IPS-11a (cell line): ENCODE data around the gene ZNF462.
"Not testable (repeated sequence)": the region's sequence is repeated elsewhere in the genome, so short reads cannot be mapped to it uniquely, and the experiment has no call there.

Source experiments
- H3K4me3 ChIP-seq: one replicate; pipeline ENCODE4 v1.5.1; 2013; ENCODE audit warnings: low read depth, low read length, control low read depth

Gene ZNF462

GRCh38 chr9:106958955-106959657, 96.1 kb downstream of the ZNF462 start:
- no peak overlapping the region for H3K4me3 ChIP-seq

- H3K4me3 ChIP-seq = no peak overlapping the region
Observed at GRCh38 chr9:106960258-106960657, 97.3 kb downstream of the ZNF462 start.

DNA sequence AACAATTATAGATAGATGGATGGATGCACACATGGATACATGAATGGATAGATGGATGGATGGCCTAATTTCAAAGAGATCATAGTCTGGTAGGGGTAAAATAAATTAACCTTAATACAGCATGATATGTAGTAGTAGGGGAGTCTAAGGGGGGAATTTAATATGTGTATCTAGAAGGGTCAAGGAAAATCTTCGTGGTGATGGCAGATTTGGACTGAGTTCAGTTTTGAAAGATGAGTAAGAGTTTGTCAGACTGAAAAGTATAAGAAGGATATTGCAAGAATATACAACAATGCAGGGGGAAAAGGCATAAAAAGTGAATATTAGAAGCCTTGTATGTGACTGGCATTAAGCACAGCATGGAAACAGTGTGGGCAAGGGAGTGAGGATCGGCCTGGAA, 98.7 kb downstream of the ZNF462 start:
- H3K4me3 ChIP-seq = no peak overlapping the region

DNA sequence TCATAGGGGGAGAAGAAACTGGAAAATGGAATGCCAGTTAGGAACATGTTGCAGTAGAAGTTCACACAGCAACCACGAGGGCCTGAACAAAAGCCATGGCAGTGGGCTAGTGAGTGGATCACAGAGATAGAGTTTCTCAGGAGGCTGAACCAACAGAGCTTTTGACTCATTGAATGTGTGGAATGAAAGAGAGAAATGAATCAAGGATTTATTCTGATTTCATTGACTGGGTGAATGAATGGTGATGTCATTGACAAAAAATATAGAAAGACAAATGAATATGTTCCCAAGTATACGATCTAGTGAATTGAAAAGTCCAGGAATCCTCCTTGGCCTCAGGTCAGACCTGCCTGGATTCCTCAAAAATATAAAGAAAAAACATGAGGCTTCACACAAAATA, 99.2 kb downstream of the ZNF462 start:
- no peak overlapping the region for H3K4me3 ChIP-seq

DNA sequence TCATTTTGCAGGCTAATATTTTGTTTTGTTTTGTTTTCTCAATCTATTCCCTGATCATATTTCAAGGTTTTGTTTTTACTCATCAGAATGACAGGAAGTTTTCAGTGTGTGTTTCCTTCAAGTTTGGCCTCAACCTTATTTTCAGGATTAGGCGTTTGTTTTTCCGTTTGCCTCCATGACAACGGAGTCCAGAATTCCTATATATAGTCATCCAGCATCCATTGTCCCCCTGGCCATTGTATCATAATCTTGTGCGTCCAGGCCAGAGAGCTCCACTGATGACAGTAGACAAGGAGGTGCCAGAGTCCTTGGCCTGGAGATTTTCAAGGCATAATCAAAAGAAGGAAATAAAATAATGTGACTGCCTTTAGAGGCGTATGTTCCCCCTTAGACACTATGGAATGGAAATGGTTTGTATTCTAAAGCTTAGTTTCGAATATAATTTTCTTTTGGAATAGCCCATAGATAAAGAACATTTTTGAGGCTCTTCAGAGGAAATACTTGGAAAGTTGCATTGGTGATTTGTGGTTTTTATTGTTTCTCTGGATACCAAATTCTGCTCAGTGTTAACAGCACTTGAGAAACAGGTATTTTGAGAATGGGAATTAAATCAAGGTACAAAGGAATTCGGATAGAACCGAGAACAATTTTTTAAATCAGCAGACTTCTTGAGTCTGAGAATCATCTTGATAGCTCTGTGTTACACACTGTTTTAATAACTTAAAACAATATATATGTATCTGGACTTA, 99.8 kb downstream of the ZNF462 start:
- H3K4me3 ChIP-seq = no peak overlapping the region

DNA sequence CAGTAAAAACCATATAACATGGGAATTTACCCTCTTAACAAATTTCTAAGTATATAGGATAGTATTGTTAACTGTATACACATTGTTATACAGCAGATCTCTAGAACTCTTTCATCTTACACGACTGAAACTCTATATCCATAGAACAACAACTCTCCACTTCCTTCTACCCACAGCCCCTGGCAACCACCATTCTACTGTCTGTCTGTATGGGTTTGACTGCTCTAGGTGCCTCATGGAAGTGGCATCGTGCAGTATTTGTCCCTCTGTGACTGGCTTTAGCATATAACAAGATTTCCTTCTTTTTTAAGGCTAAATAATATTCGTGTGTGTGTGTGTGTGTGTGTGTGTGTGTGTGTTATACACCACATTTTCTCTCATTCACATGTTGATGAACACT, 100.7 kb downstream of the ZNF462 start:
- no peak overlapping the region for H3K4me3 ChIP-seq

GRCh38 chr9:106964329-106964728, 101.4 kb downstream of the ZNF462 start:
- H3K4me3 ChIP-seq = no peak overlapping the region

DNA sequence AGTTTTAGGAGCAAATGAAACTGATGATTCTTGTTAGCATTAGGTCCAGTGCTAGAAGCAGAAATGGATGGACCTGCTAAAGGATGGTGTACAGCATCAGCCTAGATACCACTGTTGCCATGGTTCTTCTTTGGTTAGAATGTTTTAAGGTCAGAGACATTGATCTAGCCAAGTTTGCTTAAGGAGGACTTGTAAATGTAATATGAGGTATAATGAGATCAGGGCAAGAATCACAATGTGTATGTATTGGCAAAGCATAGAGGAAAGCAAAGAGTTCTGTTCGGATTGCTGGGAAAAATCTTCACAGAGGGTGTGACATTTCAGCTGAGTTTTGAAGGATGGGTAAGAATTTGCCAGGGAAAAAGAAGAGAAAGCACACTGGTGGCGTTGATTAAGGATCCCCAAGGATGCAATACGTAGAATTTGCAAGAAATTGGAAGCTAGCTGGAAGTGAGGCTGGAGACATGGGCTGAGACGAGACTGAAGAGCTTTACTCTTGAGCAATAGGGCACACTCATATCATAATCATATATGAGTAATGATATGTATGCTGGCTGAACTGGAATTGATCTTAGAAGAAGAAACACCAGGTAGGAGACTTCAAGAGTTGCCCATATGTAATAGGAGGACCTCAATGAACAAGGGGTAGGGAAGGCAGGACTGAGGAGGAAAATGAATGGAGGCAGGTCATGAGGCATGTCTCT, 102.0 kb downstream of the ZNF462 start:
- H3K4me3 ChIP-seq = no peak overlapping the region

DNA sequence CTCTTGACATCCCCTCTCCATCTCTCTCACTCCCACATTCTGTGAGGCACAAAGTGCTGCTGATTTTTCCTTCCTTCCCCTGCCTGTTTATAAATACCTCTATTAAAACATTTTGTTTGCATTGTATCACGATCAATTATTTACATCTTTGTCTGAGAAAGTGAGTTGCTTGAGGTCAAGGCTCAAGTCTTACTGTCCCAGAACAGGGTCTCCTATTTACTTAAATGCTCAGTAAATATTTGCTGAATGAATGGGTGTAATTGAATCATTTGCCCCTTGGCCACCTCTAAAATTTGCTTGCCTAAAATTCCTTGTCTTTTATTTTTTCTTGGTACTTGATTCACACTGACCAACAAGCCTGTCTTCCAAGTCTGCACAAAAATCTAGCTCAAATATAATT, 103.5 kb downstream of the ZNF462 start:
- H3K4me3 ChIP-seq = no peak overlapping the region

DNA sequence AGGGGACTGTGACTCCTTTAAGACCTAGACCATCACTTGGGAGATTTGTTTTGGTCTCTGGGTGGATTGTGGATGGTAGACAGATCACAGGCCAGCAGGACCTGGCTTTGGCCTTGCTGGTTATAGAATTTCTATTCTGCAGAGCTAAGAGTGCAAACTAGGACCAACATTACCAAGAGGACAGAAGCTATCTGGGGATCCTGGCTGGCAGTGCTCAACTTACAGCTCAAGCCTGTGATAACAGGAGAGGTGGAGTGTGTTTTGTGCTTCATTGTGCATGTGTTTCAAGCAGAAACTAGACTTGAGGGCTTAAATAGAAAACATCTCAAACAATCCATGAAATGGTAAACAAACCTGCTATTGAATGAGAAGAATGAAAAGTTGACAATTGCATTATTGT, 106.7 kb downstream of the ZNF462 start:
- no peak overlapping the region for H3K4me3 ChIP-seq

DNA sequence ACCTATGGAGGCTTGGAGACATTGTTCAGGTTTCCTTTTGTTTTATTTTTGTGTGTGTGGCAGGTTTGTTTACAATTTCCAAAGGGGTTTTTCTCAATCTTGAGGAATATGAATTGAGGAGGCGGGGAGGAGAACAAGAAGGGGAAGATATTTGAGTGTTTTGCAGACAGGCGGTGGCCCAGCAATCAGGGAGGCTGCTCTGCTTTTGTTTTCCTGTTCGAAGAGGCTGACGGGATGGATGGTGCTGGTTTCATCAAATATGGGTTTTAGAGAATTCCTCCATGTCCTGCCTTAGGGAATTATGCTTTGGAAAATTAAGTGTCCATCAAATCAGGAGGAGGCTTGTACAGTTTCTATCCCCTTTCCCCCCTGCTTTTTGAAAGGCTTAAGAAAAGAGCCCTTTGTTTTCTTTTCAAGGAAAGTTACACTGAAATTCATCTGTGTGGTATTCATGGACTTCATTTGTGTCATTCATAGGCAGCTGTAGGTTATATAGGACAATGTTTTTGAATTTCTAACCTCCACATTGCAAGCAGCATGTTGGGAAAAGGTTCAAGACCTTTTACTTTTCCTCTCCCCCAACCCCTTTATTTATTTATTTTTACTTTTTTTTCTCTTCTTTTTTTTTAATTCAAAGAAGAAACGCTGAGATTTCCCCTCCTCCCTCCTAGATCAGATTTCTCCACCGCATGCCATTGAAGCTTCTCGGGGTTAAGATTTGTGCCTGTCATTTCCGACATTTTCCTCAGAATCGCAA, 107.4 kb downstream of the ZNF462 start:
- no peak overlapping the region for H3K4me3 ChIP-seq

DNA sequence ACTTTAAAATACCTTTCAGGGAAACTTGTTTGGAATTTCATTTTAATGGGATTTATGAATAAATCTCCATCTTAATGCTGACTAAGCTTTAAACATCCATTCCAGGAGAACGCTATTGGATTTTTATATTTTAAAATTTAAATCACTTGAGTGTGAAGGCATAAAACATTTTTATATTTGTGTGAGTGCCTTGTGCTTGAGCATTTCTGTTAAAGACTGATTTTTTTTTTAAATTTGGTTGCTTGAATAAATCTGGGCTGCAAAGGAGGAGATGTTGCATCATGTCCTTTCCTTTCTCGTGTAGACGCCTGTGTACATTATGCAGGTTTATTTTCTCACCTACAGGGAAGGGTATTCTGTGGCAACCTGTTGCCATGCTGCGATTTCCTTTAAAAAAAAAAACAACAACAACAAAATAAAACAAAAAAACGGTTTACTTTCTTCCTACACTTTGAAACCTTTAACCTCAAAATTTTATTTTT, 108.1 kb downstream of the ZNF462 start:
- no peak overlapping the region for H3K4me3 ChIP-seq

DNA sequence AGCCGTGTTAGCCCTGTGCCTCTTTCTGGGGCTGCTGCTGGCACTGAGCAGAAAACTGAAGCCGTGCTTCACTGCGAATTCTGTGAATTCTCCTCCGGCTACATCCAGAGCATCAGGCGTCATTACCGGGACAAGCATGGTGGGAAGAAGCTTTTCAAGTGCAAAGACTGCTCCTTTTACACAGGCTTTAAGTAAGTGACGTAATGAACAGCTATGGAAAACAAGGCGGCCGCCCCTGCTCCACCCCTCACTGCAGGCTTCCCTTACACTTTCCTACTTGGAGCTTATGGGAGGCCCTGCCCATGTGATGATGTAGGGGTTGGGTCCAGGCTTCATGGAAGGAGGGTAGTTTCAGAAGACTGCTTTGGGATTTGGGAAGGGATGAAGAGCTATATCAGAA, 109.1 kb downstream of the ZNF462 start:
- H3K4me3 ChIP-seq = no peak overlapping the region

DNA sequence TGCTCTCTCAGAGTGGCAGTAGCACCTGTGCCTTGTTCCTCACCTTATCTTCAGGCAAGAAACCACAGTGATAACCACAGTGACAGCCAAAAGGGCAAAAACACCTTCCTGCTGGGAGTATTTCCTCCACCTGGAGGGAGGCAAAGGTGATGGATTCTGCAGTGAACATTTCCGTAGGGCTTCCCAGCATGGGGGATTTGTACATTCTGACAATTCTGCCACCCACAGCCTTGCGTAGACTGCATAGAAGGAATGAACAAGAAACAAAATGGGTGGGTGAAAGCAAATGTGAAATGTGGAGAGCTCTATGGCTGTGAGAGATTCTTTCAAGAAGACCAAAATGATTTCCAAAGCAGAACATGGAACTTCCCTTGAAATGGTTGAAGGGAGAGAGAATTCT, 111.4 kb downstream of the ZNF462 start:
- H3K4me3 ChIP-seq = no peak overlapping the region

DNA sequence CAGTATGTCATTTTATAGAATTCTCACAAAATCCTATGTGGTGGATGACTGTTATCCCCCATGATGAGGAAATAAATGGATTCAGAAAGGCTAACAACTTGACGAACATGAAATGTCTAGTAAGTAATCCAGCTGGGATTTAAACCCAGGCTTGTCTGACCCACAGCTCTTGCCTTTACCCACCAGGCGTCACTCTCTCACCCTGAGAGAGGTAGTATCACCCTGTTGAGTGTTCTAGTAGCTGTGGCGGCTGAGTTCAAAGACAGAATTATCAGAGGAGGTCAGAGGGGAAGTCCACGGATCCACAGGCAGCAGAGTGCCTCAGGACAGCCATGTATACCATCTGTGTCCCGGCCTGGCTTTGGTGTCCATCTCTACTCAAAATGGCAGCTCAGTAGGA, 113.8 kb downstream of the ZNF462 start:
- no peak overlapping the region for H3K4me3 ChIP-seq

GRCh38 chr9:106980551-106981101, 117.7 kb downstream of the ZNF462 start:
- no peak overlapping the region for H3K4me3 ChIP-seq

DNA sequence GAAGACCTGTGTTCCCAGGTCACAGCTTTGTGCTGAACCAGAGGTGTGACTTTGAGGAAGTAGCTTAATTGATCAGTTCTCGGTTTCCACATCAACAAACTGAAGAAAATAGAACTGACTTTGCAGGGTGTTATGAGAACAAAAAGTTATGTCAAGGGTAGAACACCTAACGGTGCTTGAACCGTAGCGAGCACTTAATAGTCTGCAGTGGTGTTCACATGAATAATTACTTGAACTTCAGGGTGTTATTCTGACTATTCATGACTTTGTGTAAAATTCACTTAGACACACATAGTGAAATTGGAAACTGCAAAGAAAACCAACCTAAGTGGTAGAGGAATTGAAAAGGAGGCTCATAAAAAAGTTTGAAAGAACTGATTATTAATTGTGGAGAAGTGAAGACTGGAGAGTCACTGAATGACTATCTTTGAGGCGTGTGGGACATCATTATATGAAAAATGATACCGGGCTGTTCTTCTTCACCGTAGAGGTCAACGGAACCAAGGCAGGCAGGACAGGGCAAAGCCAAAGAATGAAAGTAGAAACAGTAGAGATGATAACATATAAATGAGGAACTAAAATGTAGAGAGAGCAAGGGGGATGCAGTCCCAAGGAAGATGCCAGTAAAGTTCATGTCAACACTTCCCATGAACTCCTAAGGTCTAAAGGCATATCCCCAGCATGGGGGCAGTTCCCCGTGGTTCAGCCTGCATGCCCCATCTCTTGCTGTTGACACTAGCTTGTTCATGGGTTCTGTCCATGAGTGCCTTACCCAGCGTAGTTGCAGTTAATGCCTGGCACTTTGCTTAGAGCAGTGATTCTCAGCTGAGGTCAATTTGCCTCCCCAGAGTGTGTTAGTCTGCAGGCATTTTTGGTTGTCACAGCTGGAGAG, 118.7 kb downstream of the ZNF462 start:
- no peak overlapping the region for H3K4me3 ChIP-seq

- H3K4me3 ChIP-seq = no peak overlapping the region
Observed at GRCh38 chr9:106982636-106983035, 119.7 kb downstream of the ZNF462 start.

GRCh38 chr9:106983346-106983745, 120.4 kb downstream of the ZNF462 start:
- no peak overlapping the region for H3K4me3 ChIP-seq

DNA sequence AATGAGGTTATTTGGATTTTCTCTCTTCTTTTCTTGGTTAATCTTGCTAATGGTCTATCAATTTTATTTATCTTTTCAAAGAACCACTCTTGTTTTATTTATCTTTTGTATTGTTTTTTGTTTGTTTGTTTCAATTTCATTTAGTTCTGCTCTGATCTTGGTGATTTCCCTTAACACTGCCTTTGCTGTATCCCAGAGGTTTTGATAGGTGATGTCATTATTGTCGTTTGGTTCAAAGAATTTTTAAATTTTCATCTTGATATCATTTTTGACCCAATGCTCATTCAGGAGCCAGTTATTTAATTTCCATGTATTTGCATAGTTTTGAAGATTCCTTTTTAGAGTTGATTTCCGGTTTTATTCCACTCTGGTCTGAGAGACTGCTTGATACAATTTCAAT, 126.9 kb downstream of the ZNF462 start:
- H3K4me3 ChIP-seq = not testable (repeated sequence)
